Measurements from ENCODE around the gene GARNL3. TPM values are rescaled to one million over a fixed set of nuclear protein-coding genes. Genes with fewer than 3 reads are reported as not detected.

The GARNL3 gene
- total RNA-seq, 1 donor = 1.0 TPM

- Histone ChIP-seq H3K9me3 (ENCODE audit: low read depth, low read length) (no peaks in the 10 kb centered on the region), H3K27me3 (ENCODE audit: insufficient read depth, low read length) (no peaks in the 10 kb centered on the region), H3K4me1 (ENCODE audit: insufficient read depth, low read length) (peaks cover 16% of the 10 kb centered on the region), H3K4me3 (ENCODE audit: low read length) (no peak overlapping the region)
These were observed 15.2 kb downstream of the GARNL3 start for GRCh38 chr9:127279717-127280285.

- H3K4me3 ChIP-seq (ENCODE audit: low read length) = no peak overlapping the region
- H3K4me1 ChIP-seq (ENCODE audit: insufficient read depth, low read length) = peaks cover 16% of the 10 kb centered on the region
- H3K9me3 ChIP-seq (ENCODE audit: low read depth, low read length) = no peaks in the 10 kb centered on the region
- H3K27me3 ChIP-seq (ENCODE audit: insufficient read depth, low read length) = no peaks in the 10 kb centered on the region
These were observed 16.5 kb downstream of the GARNL3 start for GRCh38 chr9:127280880-127281660.

- H3K9me3 ChIP-seq (ENCODE audit: low read depth, low read length) = no peaks in the 10 kb centered on the region
- no peaks in the 10 kb centered on the region for H3K27me3 ChIP-seq (ENCODE audit: insufficient read depth, low read length)
- H3K4me3 ChIP-seq (ENCODE audit: low read length) = no peak overlapping the region
- peaks cover 8% of the 10 kb centered on the region for H3K4me1 ChIP-seq (ENCODE audit: insufficient read depth, low read length)
These were observed 17.3 kb downstream of the GARNL3 start for GRCh38 chr9:127281891-127282290.

- H3K4me3 ChIP-seq (ENCODE audit: low read length) = no peak overlapping the region
- H3K4me1 ChIP-seq (ENCODE audit: insufficient read depth, low read length) = peaks cover 1% of the 10 kb centered on the region
- H3K9me3 ChIP-seq (ENCODE audit: low read depth, low read length) = no peaks in the 10 kb centered on the region
- no peaks in the 10 kb centered on the region for H3K27me3 ChIP-seq (ENCODE audit: insufficient read depth, low read length)
These were observed 18.0 kb downstream of the GARNL3 start for GRCh38 chr9:127282611-127283010.

- Histone ChIP-seq H3K4me3 (ENCODE audit: low read length) (no peak overlapping the region), H3K9me3 (ENCODE audit: low read depth, low read length) (no peaks in the 10 kb centered on the region), H3K27me3 (ENCODE audit: insufficient read depth, low read length) (peaks cover 1% of the 10 kb centered on the region), H3K4me1 (ENCODE audit: insufficient read depth, low read length) (no peaks in the 10 kb centered on the region)
These were observed 18.6 kb downstream of the GARNL3 start for GRCh38 chr9:127283135-127283534.

- Histone ChIP-seq H3K4me3 (ENCODE audit: low read length) (no peak overlapping the region), H3K4me1 (ENCODE audit: insufficient read depth, low read length) (no peaks in the 10 kb centered on the region), H3K9me3 (ENCODE audit: low read depth, low read length) (no peaks in the 10 kb centered on the region), H3K27me3 (ENCODE audit: insufficient read depth, low read length) (peaks cover 2% of the 10 kb centered on the region)
These were observed 19.4 kb downstream of the GARNL3 start for GRCh38 chr9:127283917-127284497.

- H3K4me3 ChIP-seq (ENCODE audit: low read length) = no peak overlapping the region
- H3K9me3 ChIP-seq (ENCODE audit: low read depth, low read length) = no peaks in the 10 kb centered on the region
- no peaks in the 10 kb centered on the region for H3K4me1 ChIP-seq (ENCODE audit: insufficient read depth, low read length)
- H3K27me3 ChIP-seq (ENCODE audit: insufficient read depth, low read length) = peaks cover 2% of the 10 kb centered on the region
These were observed 21.4 kb downstream of the GARNL3 start for GRCh38 chr9:127285965-127286364.

- H3K27me3 ChIP-seq (ENCODE audit: insufficient read depth, low read length) = peaks cover 2% of the 10 kb centered on the region
- H3K9me3 ChIP-seq (ENCODE audit: low read depth, low read length) = no peaks in the 10 kb centered on the region
- no peak overlapping the region for H3K4me3 ChIP-seq (ENCODE audit: low read length)
- peaks cover 4% of the 10 kb centered on the region for H3K4me1 ChIP-seq (ENCODE audit: insufficient read depth, low read length)
These were observed 26.0 kb downstream of the GARNL3 start for GRCh38 chr9:127290561-127291065.

- Histone ChIP-seq H3K4me1 (ENCODE audit: insufficient read depth, low read length) (peaks cover 4% of the 10 kb centered on the region), H3K4me3 (ENCODE audit: low read length) (no peak overlapping the region), H3K9me3 (ENCODE audit: low read depth, low read length) (no peaks in the 10 kb centered on the region), H3K27me3 (ENCODE audit: insufficient read depth, low read length) (peaks cover 2% of the 10 kb centered on the region)
These were observed 26.7 kb downstream of the GARNL3 start for GRCh38 chr9:127291246-127291778.

GRCh38 chr9:127292415-127292814 lies 27.8 kb downstream of the GARNL3 start:
- H3K27me3 ChIP-seq (ENCODE audit: insufficient read depth, low read length) = peaks cover 2% of the 10 kb centered on the region
- peaks cover 4% of the 10 kb centered on the region for H3K4me1 ChIP-seq (ENCODE audit: insufficient read depth, low read length)
- H3K4me3 ChIP-seq (ENCODE audit: low read length) = no peak overlapping the region
- no peaks in the 10 kb centered on the region for H3K9me3 ChIP-seq (ENCODE audit: low read depth, low read length)

GRCh38 chr9:127293328-127293727 lies 28.8 kb downstream of the GARNL3 start:
- no peak overlapping the region for H3K4me3 ChIP-seq (ENCODE audit: low read length)
- peaks cover 4% of the 10 kb centered on the region for H3K4me1 ChIP-seq (ENCODE audit: insufficient read depth, low read length)
- H3K27me3 ChIP-seq (ENCODE audit: insufficient read depth, low read length) = no peaks in the 10 kb centered on the region
- no peaks in the 10 kb centered on the region for H3K9me3 ChIP-seq (ENCODE audit: low read depth, low read length)

GRCh38 chr9:127293767-127294166 lies 29.2 kb downstream of the GARNL3 start:
- Histone ChIP-seq H3K27me3 (ENCODE audit: insufficient read depth, low read length) (no peaks in the 10 kb centered on the region), H3K9me3 (ENCODE audit: low read depth, low read length) (no peaks in the 10 kb centered on the region), H3K4me3 (ENCODE audit: low read length) (no peak overlapping the region), H3K4me1 (ENCODE audit: insufficient read depth, low read length) (peaks cover 4% of the 10 kb centered on the region)

GRCh38 chr9:127295005-127295404 lies 30.4 kb downstream of the GARNL3 start:
- H3K4me3 ChIP-seq (ENCODE audit: low read length) = no peak overlapping the region
- H3K9me3 ChIP-seq (ENCODE audit: low read depth, low read length) = no peaks in the 10 kb centered on the region
- H3K4me1 ChIP-seq (ENCODE audit: insufficient read depth, low read length) = peaks cover 4% of the 10 kb centered on the region
- H3K27me3 ChIP-seq (ENCODE audit: insufficient read depth, low read length) = no peaks in the 10 kb centered on the region

- H3K4me3 ChIP-seq (ENCODE audit: low read length) = no peak overlapping the region
- H3K4me1 ChIP-seq (ENCODE audit: insufficient read depth, low read length) = no peaks in the 10 kb centered on the region
- no peaks in the 10 kb centered on the region for H3K9me3 ChIP-seq (ENCODE audit: low read depth, low read length)
- no peaks in the 10 kb centered on the region for H3K27me3 ChIP-seq (ENCODE audit: insufficient read depth, low read length)
These were observed 36.4 kb downstream of the GARNL3 start for GRCh38 chr9:127300886-127301447.

- Histone ChIP-seq H3K27me3 (ENCODE audit: insufficient read depth, low read length) (no peaks in the 10 kb centered on the region), H3K4me3 (ENCODE audit: low read length) (no peak overlapping the region), H3K9me3 (ENCODE audit: low read depth, low read length) (no peaks in the 10 kb centered on the region), H3K4me1 (ENCODE audit: insufficient read depth, low read length) (no peaks in the 10 kb centered on the region)
These were observed 39.3 kb downstream of the GARNL3 start for GRCh38 chr9:127303830-127304229.
